HepG2 (cell line): Measurements from ENCODE around the gene POLE4. TPM values are rescaled to one million over a fixed set of nuclear protein-coding genes. Genes with fewer than 3 reads are reported as not detected.

Source experiments
- ATAC-seq: fragments of 200-7000 bp; cut with Tn5 transposase; 3 replicates; pipeline ENCODE4 v1.9.1; 2020; ENCODE audit warnings: mild to moderate bottlenecking, moderate library complexity
- BruUV-seq: library from RNA; stranded (reverse); fragments of 400-500 nt; replicated peaks from 2 replicates; lab custom pipeline; 2021; lab: Mats Ljungman, UMichigan
- CTCF ChIA-PET: fragments of 300-600 bp; formaldehyde crosslinking; extraction: SDS; loops from one replicate; lab custom pipeline; 2021; ENCODE audit warnings: low total read pairs, inconsistent platforms, low intra/inter-chr PET ratio; lab: Yijun Ruan, JAX
- POLR2A ChIA-PET: fragments of 350-600 bp; sonication (Branson Sonifier 250); formaldehyde crosslinking; loops from one replicate; lab custom pipeline; 2020; ENCODE audit warnings: antibody characterized with exemption, inconsistent platforms; lab: Yijun Ruan, JAX
- DNase-seq: peaks from one replicate; pipeline ENCODE4 v3.0.0-alpha.2; 2015; ENCODE audit warnings: low spot score
- FAIRE-seq: peaks from 3 replicates; lab custom pipeline; 2011; peaks lifted over from hg19 to GRCh38; lab: Jason Lieb, UNC
- H2AFZ ChIP-seq: one replicate; pipeline ENCODE4 v1.6.1; 2011; ENCODE audit warnings: low read length, inconsistent platforms
- H3K27ac ChIP-seq: fragments of 300-600 bp; 3 replicates; pipeline ENCODE4 v1.8.0; 2011; ENCODE audit warnings: mixed run types, mild to moderate bottlenecking, mixed read lengths, low read length, inconsistent platforms; ENCODE audit not compliant: insufficient read depth; ENCODE audit errors: extremely low read length
- H3K27me3 ChIP-seq, 2 experiments: fragments of 200-600 bp in 1 of 2; 2 replicates in 1 of 2; 3 replicates in 1 of 2; pipeline versions ENCODE4 v1.6.0 to v1.8.0; 2011; ENCODE audit warnings: low read length in 2 of 2, mild to moderate bottlenecking in 2 of 2, moderate library complexity in 2 of 2, inconsistent platforms in 1 of 2; ENCODE audit not compliant: insufficient read depth in 2 of 2, control insufficient read depth in 1 of 2
- H3K36me3 ChIP-seq, 2 experiments: fragments of 200-600 bp in 1 of 2; replicated peaks in 1 of 2; 2 replicates in 1 of 2; 3 replicates in 1 of 2; pipeline versions ENCODE4 v1.5.1 to v1.8.0; 2011; ENCODE audit warnings: low read length in 2 of 2, inconsistent platforms in 1 of 2; ENCODE audit not compliant: insufficient read depth in 2 of 2, control insufficient read depth in 1 of 2
- H3K4me1 ChIP-seq: 2 replicates; pipeline ENCODE4 v1.5.1; 2012; ENCODE audit warnings: low read length, inconsistent platforms; ENCODE audit not compliant: insufficient read depth
- H3K4me2 ChIP-seq: 2 replicates; pipeline ENCODE4 v1.6.0; 2011; ENCODE audit warnings: low read depth, low read length, inconsistent platforms
- H3K4me3 ChIP-seq, 3 experiments: fragments of 200-600 bp in 1 of 3; sonication (generic), shearing (Covaris generic) in 1 of 3; replicated peaks in 1 of 3; 2 replicates each; pipeline ENCODE4 v1.5.1; 2011 to 2016; ENCODE audit warnings: low read length in 3 of 3, inconsistent platforms in 2 of 3, low read depth in 2 of 3, mild to moderate bottlenecking in 2 of 3, control low read depth in 1 of 3, mixed read lengths in 1 of 3; ENCODE audit not compliant: insufficient read depth in 1 of 3
- H3K79me2 ChIP-seq: one replicate; pipeline ENCODE4 v1.6.1; 2011; ENCODE audit warnings: low read length, inconsistent platforms; ENCODE audit not compliant: insufficient read depth
- H3K9ac ChIP-seq: 2 replicates; pipeline ENCODE4 v1.6.0; 2011; ENCODE audit warnings: mild to moderate bottlenecking, low read depth, low read length, inconsistent platforms; ENCODE audit not compliant: insufficient read depth
- H3K9me3 ChIP-seq: 2 replicates; pipeline ENCODE4 v1.5.1; 2012; ENCODE audit warnings: mild to moderate bottlenecking, low read length
- H4K20me1 ChIP-seq: 2 replicates; pipeline ENCODE4 v1.6.0; 2011; ENCODE audit warnings: inconsistent platforms, mild to moderate bottlenecking, low read length, moderate library complexity; ENCODE audit not compliant: insufficient read depth
- ADNP ChIP-seq: sonication (generic); formaldehyde crosslinking; IDR thresholded peaks from 2 replicates; pipeline ENCODE4 v1.4.0; 2020; ENCODE audit warnings: missing genetic modification reagents
- CSRNP1 ChIP-seq: sonication (generic); formaldehyde crosslinking; IDR thresholded peaks from 2 replicates; pipeline ENCODE4 v1.8.1; 2023; ENCODE audit warnings: mild to moderate bottlenecking, missing genetic modification reagents
- DPF2 ChIP-seq: sonication (generic); formaldehyde crosslinking; IDR thresholded peaks from 2 replicates; pipeline ENCODE4 v1.4.0; 2020; ENCODE audit warnings: mild to moderate bottlenecking, low read depth, missing genetic modification reagents, borderline replicate concordance
- RAD51 ChIP-seq: fragments of 450-650 bp; IDR thresholded peaks from 2 replicates; pipeline ENCODE4 v1.6.1; 2016; ENCODE audit warnings: borderline replicate concordance
- RARA ChIP-seq: IDR thresholded peaks from 2 replicates; pipeline ENCODE4 v1.6.1; 2016; ENCODE audit warnings: missing genetic modification reagents, missing compliant biosample characterization
- RELA ChIP-seq: sonication (generic); formaldehyde crosslinking; IDR thresholded peaks from 2 replicates; pipeline ENCODE4 v1.4.0; 2020; ENCODE audit warnings: missing genetic modification reagents
- SIN3A ChIP-seq: IDR thresholded peaks from 2 replicates; pipeline ENCODE4 v1.6.1; 2011; ENCODE audit warnings: low read depth, mild to moderate bottlenecking, control low read depth, low read length, borderline replicate concordance
- TP53 ChIP-seq: sonication (generic); formaldehyde crosslinking; conservative IDR thresholded peaks from 2 replicates; pipeline ENCODE4 v1.4.0; 2020; ENCODE audit warnings: missing genetic modification reagents
- TRAFD1 ChIP-seq: sonication (generic); formaldehyde crosslinking; IDR thresholded peaks from 2 replicates; pipeline ENCODE4 v1.5.1; 2020; ENCODE audit warnings: missing genetic modification reagents, mild to moderate bottlenecking, borderline replicate concordance
- XBP1 ChIP-seq: sonication (generic); formaldehyde crosslinking; IDR thresholded peaks from 2 replicates; pipeline ENCODE4 v1.5.0; 2020; ENCODE audit warnings: missing genetic modification reagents
- ZSCAN9 ChIP-seq: IDR thresholded peaks from 2 replicates; pipeline ENCODE4 v1.6.1; 2016; ENCODE audit warnings: borderline replicate concordance
- in situ Hi-C: cut with HindIII; loops from 2 replicates; pipeline ENCODE4 v1.10.0; 2017; ENCODE audit warnings: low pct_unique_long_range_greater_than_20kb; ENCODE audit not compliant: extremely low pct_ligation_motif_present
- intact Hi-C: fragments of 100-400 bp; cut with micrococcal nuclease; formaldehyde crosslinking; loops from one replicate; pipeline ENCODE4 v1.10.0; 2022; ENCODE audit not compliant: unreplicated experiment
- polyA plus RNA-seq, 8 experiments: library from polyadenylated mRNA; depleted of rRNA in 3 of 8; stranded (reverse) in 7 of 8; unstranded in 1 of 8; fragments of >200 nt; fragmentation: Illumina TruSeq in 4 of 8; extraction: Trizol in 4 of 8; gene quantifications; 2 replicates each; pipeline versions ENCODE4 v1.2.1 to v1.2.3, GENCODE V29; 2011 to 2016; ENCODE audit warnings: low read depth in 4 of 8, missing spikeins in 1 of 8, mixed read lengths in 1 of 8; ENCODE audit not compliant: insufficient read depth in 1 of 8
- total RNA-seq, 5 experiments: library from RNA; depleted of rRNA; stranded (reverse); fragments of >200 nt; fragmentation: Illumina TruSeq; extraction: Trizol; gene quantifications; 2 replicates each; pipeline ENCODE4 v1.2.3, GENCODE V29; 2016; ENCODE audit warnings: low read depth in 1 of 5

Gene POLE4
- total and polyA plus RNA-seq, 2 of the 13 experiments (the other 11 are each of a cell fraction or from before 2014, with no cell fraction given) = 106 to 116 TPM

- no peak for TF ChIP-seq XBP1
- TF ChIP-seq ZSCAN9 (CRISPR knock-in tag) = no peak
Observed at GRCh38 chr2:74975016-74975415, 16.6 kb downstream of the POLE4 start (continued).

DNA sequence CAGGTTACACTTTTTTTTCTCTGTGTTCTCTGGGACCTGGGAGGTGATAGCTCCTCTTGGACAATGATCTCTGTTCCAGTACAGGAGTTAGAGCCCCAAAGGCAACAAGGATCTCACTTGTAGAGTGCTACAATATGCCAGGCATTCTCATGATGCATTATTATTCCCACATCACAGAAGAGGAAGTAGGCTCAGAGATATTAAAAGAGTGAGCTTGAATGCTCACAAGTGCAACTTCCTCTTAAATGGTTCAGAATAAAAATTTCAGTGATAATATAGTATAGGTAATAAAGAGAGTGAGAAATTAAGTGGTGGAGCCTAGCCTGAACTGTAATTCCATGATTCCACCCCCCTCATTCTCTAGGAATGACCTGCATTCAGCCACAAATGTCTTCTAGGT lies 21.4 kb downstream of the POLE4 start:
- Histone ChIP-seq H3K79me2 (no peaks in the 10 kb centered on the region), H3K4me1 (no peaks in the 10 kb centered on the region), H4K20me1 (no peaks in the 10 kb centered on the region), H3K4me2 (no peak overlapping the region), H3K9ac (no peak overlapping the region), H3K4me3 (no peak overlapping the region), H3K9me3 (no peaks in the 10 kb centered on the region), H3K36me3 (peaks cover 2 to 11% of the 10 kb centered on the region in 2 experiments; a peak in 3 of 5 replicates), H2AFZ (no peak overlapping the region), H3K27ac (no peak overlapping the region), H3K27me3 (no peaks in the 10 kb centered on the region)
- ChIA-PET POLR2A (no interaction called here), CTCF (no interaction called here)
- DNase-seq (no peak), ATAC-seq (no peak), FAIRE-seq (no peak)
- intact Hi-C loops (no loop called here), in situ Hi-C loops (no loop called here)
- TF ChIP-seq TRAFD1 (CRISPR knock-in tag) (no peak), RARA (CRISPR knock-in tag) (no peak), RELA (no peak), TP53 (CRISPR knock-in tag) (no peak), SIN3A (no peak), ADNP (no peak), DPF2 (no peak), CSRNP1 (CRISPR knock-in tag) (no peak), RAD51 (no peak)
- no TSS peak for BruUV-seq
